Measurements from ENCODE around the gene STPG1.

Gene STPG1

DNA sequence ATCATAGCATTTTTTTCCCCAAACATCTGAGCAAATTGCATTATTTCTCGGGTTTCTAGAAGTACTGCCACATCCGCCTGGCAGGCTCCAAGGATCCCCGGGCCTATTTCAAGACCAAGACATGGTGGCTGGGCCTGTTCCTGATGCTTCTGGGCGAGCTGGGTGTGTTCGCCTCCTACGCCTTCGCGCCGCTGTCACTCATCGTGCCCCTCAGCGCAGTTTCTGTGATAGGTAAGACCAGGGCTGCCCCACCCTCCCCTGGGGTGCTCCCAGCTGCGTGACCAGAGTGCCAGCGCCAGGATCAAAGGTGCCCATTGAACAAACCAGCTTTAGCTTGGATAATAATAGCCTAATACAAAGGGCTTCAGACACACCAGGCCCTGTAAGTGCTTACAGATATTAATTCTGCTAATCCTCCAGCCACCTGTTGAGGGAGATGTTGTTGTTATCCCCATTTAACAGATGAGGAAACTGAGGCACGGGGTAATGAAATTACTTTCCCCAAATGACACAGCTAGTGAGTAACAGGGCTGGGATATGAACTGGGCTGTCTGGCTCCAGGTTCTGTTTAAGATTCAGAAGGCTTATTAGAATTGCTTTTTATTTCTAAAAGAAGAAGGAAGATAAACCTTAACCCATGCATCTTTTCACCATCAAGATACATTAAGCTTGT, 28.6 kb upstream of the STPG1 start:
- in situ Hi-C loops (cut with HindIII; ENCODE audit: low sequenced_read_pairs) = no loop called here
- H3K4me3 ChIP-seq (ENCODE audit: low read depth, low read length) = no peak overlapping the region
- no peak for TF ChIP-seq CTCF (IDR thresholded peaks at IDR 0.05; ENCODE audit: low read depth, low read length, missing control alignments)
- DNase-seq (ENCODE audit: low read depth) = no peak

- in situ Hi-C loops (cut with HindIII; ENCODE audit: low sequenced_read_pairs) = no loop called here
- DNase-seq (ENCODE audit: low read depth) = no peak
- no peak overlapping the region for H3K4me3 ChIP-seq (ENCODE audit: low read depth, low read length)
- no peak for TF ChIP-seq CTCF (IDR thresholded peaks at IDR 0.05; ENCODE audit: low read depth, low read length, missing control alignments)
Measured at GRCh38 chr1:24441480-24441879, 27.9 kb upstream of the STPG1 start.

DNA sequence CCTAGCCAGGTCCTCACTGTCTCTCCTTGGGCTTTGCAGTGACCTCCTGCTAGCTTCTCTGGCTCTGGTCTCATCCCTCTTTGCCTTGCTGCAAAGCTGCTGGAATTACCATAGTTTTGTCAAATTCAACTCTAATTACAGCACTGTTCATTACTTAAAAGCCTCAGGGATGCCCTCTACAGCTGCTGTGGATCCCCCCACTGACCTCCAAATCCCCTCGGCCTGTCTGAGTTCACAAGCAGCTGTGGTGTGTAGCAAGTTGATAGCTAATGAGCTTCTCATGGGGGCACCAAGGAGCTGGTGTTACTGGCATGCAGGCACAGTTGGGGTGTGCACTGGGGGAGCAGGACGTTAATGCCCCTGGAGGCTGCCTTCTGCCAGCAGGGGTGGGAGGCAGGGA, 26.9 kb upstream of the STPG1 start:
- no peak overlapping the region for H3K4me3 ChIP-seq (ENCODE audit: low read depth, low read length)
- no peak for DNase-seq (ENCODE audit: low read depth)
- in situ Hi-C loops (cut with HindIII; ENCODE audit: low sequenced_read_pairs) = no loop called here
- no peak for TF ChIP-seq CTCF (IDR thresholded peaks at IDR 0.05; ENCODE audit: low read depth, low read length, missing control alignments)

GRCh38 chr1:24438423-24438901, 24.9 kb upstream of the STPG1 start:
- no peak for DNase-seq (ENCODE audit: low read depth)
- no peak overlapping the region for H3K4me3 ChIP-seq (ENCODE audit: low read depth, low read length)
- TF ChIP-seq CTCF (IDR thresholded peaks at IDR 0.05; ENCODE audit: low read depth, low read length, missing control alignments) = no peak
- in situ Hi-C loops (cut with HindIII; ENCODE audit: low sequenced_read_pairs) = no loop called here

GRCh38 chr1:24437631-24438396, 24.2 kb upstream of the STPG1 start:
- in situ Hi-C loops (cut with HindIII; ENCODE audit: low sequenced_read_pairs) = no loop called here
- DNase-seq (ENCODE audit: low read depth) = no peak
- no peak for TF ChIP-seq CTCF (IDR thresholded peaks at IDR 0.05; ENCODE audit: low read depth, low read length, missing control alignments)
- no peak overlapping the region for H3K4me3 ChIP-seq (ENCODE audit: low read depth, low read length)

DNA sequence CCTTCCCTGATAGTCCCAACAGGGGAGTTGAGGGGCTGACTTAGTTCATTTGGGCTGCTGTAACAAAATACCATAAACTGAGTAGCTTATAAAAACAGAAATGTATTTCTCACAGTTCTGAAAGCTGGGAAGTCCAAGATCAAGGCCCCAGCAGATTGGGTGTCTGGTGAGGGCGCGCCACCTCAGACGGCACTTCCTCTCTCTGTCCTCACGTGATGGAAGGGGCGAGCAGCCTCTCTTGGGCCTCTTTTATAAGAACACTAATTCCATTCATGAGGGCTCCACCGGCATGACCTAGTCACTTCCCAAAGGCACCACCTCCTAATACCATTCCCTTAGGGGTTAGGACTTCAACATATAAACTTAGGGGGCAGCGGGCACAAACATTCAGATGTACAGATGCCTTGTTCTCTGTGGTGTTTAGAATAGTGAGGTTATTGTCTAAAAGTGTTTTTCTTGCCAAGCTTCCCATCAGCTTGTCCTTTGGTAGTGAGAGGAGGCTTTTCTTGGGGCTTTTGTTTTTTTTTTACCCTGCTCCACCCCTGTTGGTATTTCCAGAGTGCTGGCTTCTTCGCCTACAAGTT, 22.3 kb upstream of the STPG1 start:
- in situ Hi-C loops (cut with HindIII; ENCODE audit: low sequenced_read_pairs) = no loop called here
- TF ChIP-seq CTCF (IDR thresholded peaks at IDR 0.05; ENCODE audit: low read depth, low read length, missing control alignments) = no peak

More for the DNA sequence above, 22.3 kb upstream of the STPG1 start:
- DNase-seq (ENCODE audit: low read depth) = no peak
- H3K4me3 ChIP-seq (ENCODE audit: low read depth, low read length) = no peak overlapping the region
